Trophoblast cell (in vitro differentiated cells and primary cell): Measurements from ENCODE around the gene GALNT18.

Experiments used
- DNase-seq, 2 donors: peaks; one replicate each; pipeline ENCODE4 v3.0.0-alpha.2; 2016
- H2AFZ ChIP-seq: 2 replicates; pipeline ENCODE4 v1.6.1; 2013; ENCODE audit warnings: low read length, moderate library complexity, mild to moderate bottlenecking; ENCODE audit not compliant: insufficient read depth, poor library complexity
- H2AK5ac ChIP-seq: 2 replicates; pipeline ENCODE4 v1.6.1; 2013; ENCODE audit warnings: mild to moderate bottlenecking, low read length
- H2BK120ac ChIP-seq: 2 replicates; pipeline ENCODE4 v1.6.1; 2013; ENCODE audit warnings: low read length, mild to moderate bottlenecking, moderate library complexity; ENCODE audit not compliant: insufficient read depth, poor library complexity
- H2BK12ac ChIP-seq: 2 replicates; pipeline ENCODE4 v1.6.1; 2013; ENCODE audit warnings: mild to moderate bottlenecking, low read length, moderate library complexity
- H2BK5ac ChIP-seq: 2 replicates; pipeline ENCODE4 v1.6.1; 2013; ENCODE audit warnings: low read length, low read depth, moderate library complexity, mild to moderate bottlenecking; ENCODE audit not compliant: poor library complexity
- H3K14ac ChIP-seq: 2 replicates; pipeline ENCODE4 v1.6.1; 2013; ENCODE audit warnings: mild to moderate bottlenecking, low read length
- H3K18ac ChIP-seq: 2 replicates; pipeline ENCODE4 v1.6.1; 2013; ENCODE audit warnings: mild to moderate bottlenecking, low read length
- H3K23ac ChIP-seq: 2 replicates; pipeline ENCODE4 v1.6.1; 2013; ENCODE audit warnings: low read length
- H3K27ac ChIP-seq: 2 replicates; pipeline ENCODE4 v1.5.1; 2013; ENCODE audit warnings: low read depth, mild to moderate bottlenecking, inconsistent platforms, low read length, moderate library complexity
- H3K27me3 ChIP-seq: 2 replicates; pipeline ENCODE4 v1.6.1; 2013; ENCODE audit warnings: inconsistent platforms, mild to moderate bottlenecking, low read length, moderate library complexity; ENCODE audit not compliant: insufficient read depth
- H3K36me3 ChIP-seq, 2 experiments: 1 replicate in 1 of 2; 2 replicates in 1 of 2; pipeline ENCODE4 v1.6.1; 2013; ENCODE audit warnings: low read length in 2 of 2, mild to moderate bottlenecking in 2 of 2, moderate library complexity in 1 of 2; ENCODE audit not compliant: insufficient read depth in 2 of 2, control insufficient read depth in 1 of 2
- H3K4ac ChIP-seq: 2 replicates; pipeline ENCODE4 v1.6.1; 2013; ENCODE audit warnings: low read depth, mild to moderate bottlenecking, low read length, moderate library complexity
- H3K4me1 ChIP-seq, 2 experiments: 1 replicate in 1 of 2; 2 replicates in 1 of 2; pipeline ENCODE4 v1.6.1; 2013; ENCODE audit warnings: low read length in 2 of 2, mild to moderate bottlenecking in 2 of 2, moderate library complexity in 1 of 2; ENCODE audit not compliant: insufficient read depth in 2 of 2, control insufficient read depth in 1 of 2
- H3K4me2 ChIP-seq: 2 replicates; pipeline ENCODE4 v1.6.1; 2013; ENCODE audit warnings: inconsistent platforms, mild to moderate bottlenecking, low read length, moderate library complexity
- H3K4me3 ChIP-seq: 2 replicates; pipeline ENCODE4 v1.5.1; 2013; ENCODE audit warnings: mild to moderate bottlenecking, low read depth, low read length, inconsistent platforms
- H3K79me1 ChIP-seq: one replicate; pipeline ENCODE4 v1.6.1; 2013; ENCODE audit warnings: low read length
- H3K79me2 ChIP-seq: 2 replicates; pipeline ENCODE4 v1.6.1; 2013; ENCODE audit warnings: low read length, mild to moderate bottlenecking; ENCODE audit not compliant: control insufficient read depth, insufficient read depth, poor library complexity
- H3K9ac ChIP-seq: 2 replicates; pipeline ENCODE4 v1.6.1; 2013; ENCODE audit warnings: mild to moderate bottlenecking, low read length
- H3K9me3 ChIP-seq: 2 replicates; pipeline ENCODE4 v1.6.1; 2013; ENCODE audit warnings: low read depth, mild to moderate bottlenecking, control low read depth, inconsistent platforms, low read length; ENCODE audit not compliant: insufficient read depth
- H4K12ac ChIP-seq: 2 replicates; pipeline ENCODE4 v1.6.1; 2013; ENCODE audit warnings: low read depth, mild to moderate bottlenecking, low read length, moderate library complexity
- H4K8ac ChIP-seq: 2 replicates; pipeline ENCODE4 v1.6.1; 2013; ENCODE audit warnings: low read depth, mild to moderate bottlenecking, low read length, moderate library complexity
- H4K91ac ChIP-seq: one replicate; pipeline ENCODE4 v1.6.1; 2013; ENCODE audit warnings: low read depth, mild to moderate bottlenecking, low read length, moderate library complexity
- WGBS: extraction: QIAGEN DNeasy Blood & Tissue Kit; methylation state at CpG from one replicate; pipeline ENCODE4 v1.1.7; 2013; ENCODE audit warnings: missing lambda C conversion rate; ENCODE audit not compliant: insufficient read length, insufficient coverage; ENCODE audit errors: extremely low coverage; 5-methylcytosine and 5-hydroxymethylcytosine counted together

The GALNT18 gene

GRCh38 chr11:11472106-11472505 lies 149.7 kb downstream of the GALNT18 start:
- no peak overlapping the region for H4K8ac ChIP-seq

GRCh38 chr11:11471201-11471600 lies 150.6 kb downstream of the GALNT18 start:
- no peak overlapping the region for H2BK12ac ChIP-seq

More at GRCh38 chr11:11472106-11472505, 149.7 kb downstream of the GALNT18 start:
- Histone ChIP-seq H2BK5ac (no peak overlapping the region), H2BK120ac (no peak overlapping the region), H3K4me1 (peaks cover 0 to 4% of the 10 kb centered on the region in 2 experiments), H3K23ac (no peak overlapping the region), H3K4me2 (no peak overlapping the region), H3K18ac (no peak overlapping the region), H4K91ac (no peak overlapping the region), H3K4ac (no peak overlapping the region), H2AK5ac (no peak overlapping the region), H3K9ac (no peak overlapping the region), H3K14ac (no peak overlapping the region), H3K27ac (no peak overlapping the region), H3K79me2 (no peaks in the 10 kb centered on the region), H2AFZ (no peak overlapping the region), H3K79me1 (no peaks in the 10 kb centered on the region), H2BK12ac (no peak overlapping the region), H3K4me3 (no peak overlapping the region), H4K12ac (no peak overlapping the region), H3K27me3 (no peaks in the 10 kb centered on the region), H3K9me3 (peaks cover 2% of the 10 kb centered on the region), H3K36me3 (no peaks in the 10 kb centered on the region)
- DNase-seq: no peak
- no CpG with 5 or more reads among the region's 2 CpGs for WGBS

GRCh38 chr11:11468954-11469353 lies 152.9 kb downstream of the GALNT18 start:
- no peaks in the 10 kb centered on the region for H3K36me3 ChIP-seq
- H3K4ac ChIP-seq: no peak overlapping the region
- H3K79me2 ChIP-seq: no peaks in the 10 kb centered on the region
- DNase-seq: no peak
- no peak overlapping the region for H3K4me2 ChIP-seq
- H3K18ac ChIP-seq: no peak overlapping the region
- H3K4me1 ChIP-seq: peaks cover 0 to 3% of the 10 kb centered on the region in 2 experiments
- H2BK5ac ChIP-seq: no peak overlapping the region
- peaks cover 2% of the 10 kb centered on the region for H3K9me3 ChIP-seq
- WGBS: no CpG with 5 or more reads among the region's 6 CpGs
- H4K8ac ChIP-seq: no peak overlapping the region
- H3K23ac ChIP-seq: no peak overlapping the region
- no peak overlapping the region for H2AFZ ChIP-seq
- H3K79me1 ChIP-seq: no peaks in the 10 kb centered on the region
- no peak overlapping the region for H2AK5ac ChIP-seq
- no peak overlapping the region for H3K27ac ChIP-seq
- no peaks in the 10 kb centered on the region for H3K27me3 ChIP-seq
- no peak overlapping the region for H4K91ac ChIP-seq
- H4K12ac ChIP-seq: no peak overlapping the region
- no peak overlapping the region for H3K4me3 ChIP-seq
- no peak overlapping the region for H3K9ac ChIP-seq
- no peak overlapping the region for H2BK120ac ChIP-seq
- no peak overlapping the region for H2BK12ac ChIP-seq
- H3K14ac ChIP-seq: no peak overlapping the region

More at GRCh38 chr11:11471201-11471600, 150.6 kb downstream of the GALNT18 start:
- no peak overlapping the region for H3K9ac ChIP-seq
- H3K27ac ChIP-seq: no peak overlapping the region
- H3K9me3 ChIP-seq: peaks cover 2% of the 10 kb centered on the region
- H4K91ac ChIP-seq: no peak overlapping the region
- no peak overlapping the region for H2AFZ ChIP-seq
- no peaks in the 10 kb centered on the region for H3K79me2 ChIP-seq
- DNase-seq: no peak
- no peaks in the 10 kb centered on the region for H3K27me3 ChIP-seq
- H2BK120ac ChIP-seq: no peak overlapping the region
- no peaks in the 10 kb centered on the region for H3K36me3 ChIP-seq
- no CpG with 5 or more reads among the region's 4 CpGs for WGBS
- no peak overlapping the region for H3K4me2 ChIP-seq
- H3K14ac ChIP-seq: no peak overlapping the region
- H3K18ac ChIP-seq: no peak overlapping the region
- no peaks in the 10 kb centered on the region for H3K79me1 ChIP-seq
- H3K4ac ChIP-seq: no peak overlapping the region
- no peak overlapping the region for H2BK5ac ChIP-seq
- H4K8ac ChIP-seq: no peak overlapping the region
- no peak overlapping the region for H4K12ac ChIP-seq
- H3K4me3 ChIP-seq: no peak overlapping the region
- peaks cover 0 to 2% of the 10 kb centered on the region in 2 experiments for H3K4me1 ChIP-seq
- no peak overlapping the region for H3K23ac ChIP-seq
- no peak overlapping the region for H2AK5ac ChIP-seq

GRCh38 chr11:11467312-11467711 lies 154.5 kb downstream of the GALNT18 start:
- Histone ChIP-seq H3K4me2 (no peak overlapping the region), H3K18ac (no peak overlapping the region), H4K12ac (no peak overlapping the region), H3K9me3 (peaks cover 2% of the 10 kb centered on the region), H3K4me3 (no peak overlapping the region), H3K4me1 (peaks cover 3 to 9% of the 10 kb centered on the region in 2 experiments), H2BK120ac (no peak overlapping the region), H2BK5ac (no peak overlapping the region), H4K8ac (no peak overlapping the region), H3K36me3 (no peaks in the 10 kb centered on the region), H4K91ac (no peak overlapping the region), H3K79me2 (no peaks in the 10 kb centered on the region), H3K79me1 (no peaks in the 10 kb centered on the region), H3K27me3 (no peaks in the 10 kb centered on the region), H3K14ac (no peak overlapping the region), H2AK5ac (no peak overlapping the region), H3K9ac (no peak overlapping the region), H3K23ac (no peak overlapping the region), H2BK12ac (no peak overlapping the region), H2AFZ (no peak overlapping the region), H3K27ac (no peak overlapping the region), H3K4ac (no peak overlapping the region)
- DNase-seq: no peak
- no CpG with 5 or more reads among the region's 4 CpGs for WGBS
